Hematopoietic multipotent progenitor cell treated with erythropoietin and hydrocortisone succinate and interleukin-3 and kit ligand, for 8 days (in vitro differentiated cells): ENCODE measurements around the gene RNU6-8.

Source experiments
- DNase-seq: peaks from one replicate; pipeline ENCODE4 v3.0.0-alpha.2; 2015

RNU6-8 gene

DNA sequence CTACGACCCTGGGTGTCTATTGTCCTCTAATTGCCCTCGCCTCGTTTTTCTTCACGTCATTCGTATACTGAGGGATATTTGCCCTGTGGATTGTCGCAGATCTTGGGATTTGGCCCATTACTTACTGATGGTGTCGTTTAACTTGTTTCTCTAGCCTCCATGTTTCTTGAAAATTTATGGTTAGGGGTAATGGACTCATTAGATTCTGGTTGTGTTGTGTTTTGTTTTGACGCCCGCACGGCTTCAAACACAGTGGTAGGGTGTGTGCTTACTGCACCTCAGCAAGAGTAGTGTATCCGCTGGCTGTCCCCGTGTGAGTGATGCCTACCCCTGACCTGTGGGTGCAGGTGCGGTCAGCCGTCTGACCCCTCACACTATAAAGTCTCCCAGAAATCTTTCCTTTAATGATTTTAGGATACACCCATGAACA is 874 bp upstream of the RNU6-8 start:
- DNase-seq = no peak

DNA sequence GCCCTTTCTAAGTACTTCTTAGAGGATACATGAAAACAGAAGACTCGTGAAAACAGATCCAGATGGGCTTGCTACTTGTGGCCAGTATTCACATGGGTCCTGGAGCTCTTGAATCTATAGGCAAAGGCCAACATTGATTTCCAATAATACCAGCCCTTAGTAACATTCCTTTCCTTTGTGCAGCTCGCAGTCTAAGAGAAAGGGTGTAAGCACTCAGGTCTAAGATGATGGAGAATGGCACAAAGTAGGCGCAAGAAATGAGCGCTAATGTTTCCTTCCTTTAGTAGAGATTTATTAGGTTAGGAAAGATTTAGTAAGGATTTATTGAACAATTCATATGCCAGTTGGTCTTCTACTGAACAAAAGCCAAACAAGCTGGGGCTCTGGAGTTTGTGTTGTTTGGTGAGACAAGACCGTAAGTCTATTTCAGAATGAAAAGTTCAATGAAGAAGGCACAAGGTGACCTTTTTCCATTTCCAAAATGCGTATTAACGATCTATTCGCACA is 525 bp downstream of the RNU6-8 start:
- no peak for DNase-seq

- peak; percentile 40 for DNase-seq
These were observed 1.1 kb downstream of the RNU6-8 start, which contains the start of gene RNU6-7 for GRCh38 chr14:32201816-32202490. TSS of gene RNU6-7 (plus strand) at chr14:32202045.

- DNase-seq = peak; percentile 77
These were observed 1.8 kb downstream of the RNU6-8 start for GRCh38 chr14:32201193-32201815.

- DNase-seq = no peak
These were observed 2.5 kb downstream of the RNU6-8 start for GRCh38 chr14:32200368-32201192.

GRCh38 chr14:32197919-32198318 is 5.2 kb downstream of the RNU6-8 start:
- DNase-seq = no peak

- DNase-seq = no peak
These were observed 7.4 kb downstream of the RNU6-8 start for GRCh38 chr14:32195636-32196035.

DNA sequence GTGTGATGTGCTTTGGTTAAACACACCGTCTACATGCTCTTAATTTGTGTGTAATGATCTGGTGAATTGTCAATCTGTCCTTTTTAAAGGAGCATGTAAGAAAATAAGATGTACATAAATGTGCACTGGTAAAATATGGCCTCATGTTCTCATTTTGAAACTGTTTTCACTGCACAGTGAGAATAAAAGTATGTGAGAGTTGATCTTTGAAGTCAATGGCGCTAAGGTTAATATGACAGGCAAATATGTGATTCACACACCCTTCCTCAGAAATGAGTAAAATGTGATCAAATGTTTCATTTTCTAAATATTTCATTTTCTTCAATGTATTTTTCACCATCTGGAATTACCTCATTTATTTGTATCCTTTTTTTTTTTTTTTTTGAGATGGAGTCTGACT is 9.5 kb downstream of the RNU6-8 start:
- no peak for DNase-seq

DNA sequence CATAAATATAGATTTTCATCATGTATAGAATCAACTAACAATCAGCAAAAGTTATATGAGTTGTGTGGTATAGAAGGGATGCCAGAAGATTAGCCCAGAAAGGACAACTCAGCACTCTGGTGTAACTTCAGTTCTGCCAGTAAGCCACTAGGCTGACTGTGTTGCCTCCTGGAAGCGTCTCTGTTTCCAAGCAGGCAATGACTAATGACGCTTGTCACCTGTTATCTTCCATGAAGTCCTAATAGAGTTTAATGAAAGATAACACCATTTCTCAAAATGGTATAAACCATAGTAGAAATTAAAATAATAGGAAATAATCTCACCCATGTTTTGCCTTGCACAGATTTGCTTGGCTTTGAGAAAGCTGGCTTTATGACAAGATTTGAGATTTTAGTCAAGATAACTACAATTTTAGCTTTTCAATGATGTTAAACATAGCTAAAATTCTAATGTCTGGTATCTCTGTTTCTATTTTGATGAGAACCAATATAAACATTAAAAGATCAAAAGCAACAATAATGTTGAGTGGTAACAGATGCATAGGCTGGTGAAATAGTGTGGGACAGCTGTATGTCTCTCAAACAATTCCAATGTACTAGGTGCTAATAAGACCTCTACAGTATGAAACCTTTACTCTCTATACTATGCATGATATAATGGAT is 10.2 kb downstream of the RNU6-8 start:
- no peak for DNase-seq

GRCh38 chr14:32190673-32191072 is 12.4 kb downstream of the RNU6-8 start:
- DNase-seq = no peak

DNA sequence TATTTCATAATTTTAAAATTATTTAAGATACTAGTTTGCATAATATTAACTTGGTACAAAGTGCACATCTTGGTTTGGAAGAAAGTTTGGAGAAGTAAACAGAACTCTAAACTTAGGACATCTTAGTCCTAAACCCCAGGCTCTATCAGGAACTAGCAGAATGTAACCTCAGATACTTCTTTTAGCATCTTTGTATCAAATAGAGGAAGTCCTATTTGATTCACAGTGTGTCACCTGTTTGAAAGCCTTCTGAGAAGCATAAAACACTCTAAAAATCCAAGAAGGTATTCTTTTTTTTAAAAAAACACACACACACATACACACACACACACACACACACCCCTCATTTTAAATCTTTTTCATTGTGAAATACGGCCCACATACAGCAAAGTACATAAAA is 13.3 kb downstream of the RNU6-8 start:
- DNase-seq = no peak

DNA sequence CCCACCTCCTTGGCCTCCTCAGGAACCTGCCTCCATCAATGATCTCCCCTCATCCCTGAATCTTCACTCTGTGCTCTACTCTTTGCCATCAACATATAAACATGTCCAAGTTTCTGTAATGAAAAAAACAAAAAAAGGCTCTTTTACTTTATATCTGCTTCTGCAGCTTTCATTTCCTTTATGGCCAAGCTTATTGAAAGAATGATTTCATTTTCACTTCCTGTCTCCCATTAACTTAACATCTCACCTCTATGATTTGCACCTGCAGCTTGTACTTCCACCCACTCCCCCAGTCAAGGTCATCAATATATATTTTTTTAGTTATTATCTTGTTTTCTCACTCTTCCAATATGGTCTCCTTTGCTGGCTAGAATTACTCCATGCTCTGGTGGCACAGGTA is 16.8 kb downstream of the RNU6-8 start:
- DNase-seq = no peak

- no peak for DNase-seq
These were observed 18.0 kb downstream of the RNU6-8 start for GRCh38 chr14:32185097-32185496.

- peak; percentile 20 for DNase-seq
These were observed 19.7 kb downstream of the RNU6-8 start for GRCh38 chr14:32183151-32184058.

- no peak for DNase-seq
These were observed 31.6 kb downstream of the RNU6-8 start for GRCh38 chr14:32171469-32171868.

- DNase-seq = peak; percentile 36
These were observed 33.9 kb downstream of the RNU6-8 start for GRCh38 chr14:32169191-32169590.

GRCh38 chr14:32167907-32168306 is 35.2 kb downstream of the RNU6-8 start:
- no peak for DNase-seq

GRCh38 chr14:32166924-32167323 is 36.1 kb downstream of the RNU6-8 start:
- DNase-seq = no peak

- no peak for DNase-seq
These were observed 37.0 kb downstream of the RNU6-8 start for GRCh38 chr14:32166029-32166428.
